ENCODE results near the gene UGT2B10. TPM values are rescaled to one million over a fixed set of nuclear protein-coding genes. Genes with fewer than 3 reads are reported as not detected.

Gene UGT2B10
- total RNA-seq, 1 experiment from 2014 or later = not detected

DNA sequence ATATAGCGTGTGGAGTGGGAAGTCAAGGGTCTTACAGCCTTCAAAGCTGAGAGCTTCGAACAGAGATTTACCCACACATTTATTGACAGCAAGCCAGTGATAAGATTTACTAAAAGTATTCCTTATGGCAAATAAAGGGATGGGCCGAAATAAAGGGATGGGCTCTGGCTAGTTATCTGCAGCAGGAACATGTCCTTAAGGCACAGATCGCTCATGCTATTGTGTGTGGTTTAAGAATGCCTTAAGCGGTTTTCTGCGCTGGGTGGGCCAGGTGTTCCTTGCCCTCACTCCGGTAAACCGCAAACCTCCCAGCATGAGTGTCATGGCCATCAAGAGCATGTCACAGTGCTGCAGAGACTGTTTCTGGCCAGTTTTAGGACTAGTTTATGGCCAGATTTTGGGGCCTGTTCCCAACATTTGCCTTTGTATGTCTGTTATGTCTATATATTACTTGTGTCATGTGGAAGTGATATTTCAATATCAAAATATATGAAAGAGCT lies 53.5 kb downstream of the UGT2B10 start:
- BruUV-seq (replicated peaks) = no TSS peak
- TF ChIP-seq, protein P1, sequence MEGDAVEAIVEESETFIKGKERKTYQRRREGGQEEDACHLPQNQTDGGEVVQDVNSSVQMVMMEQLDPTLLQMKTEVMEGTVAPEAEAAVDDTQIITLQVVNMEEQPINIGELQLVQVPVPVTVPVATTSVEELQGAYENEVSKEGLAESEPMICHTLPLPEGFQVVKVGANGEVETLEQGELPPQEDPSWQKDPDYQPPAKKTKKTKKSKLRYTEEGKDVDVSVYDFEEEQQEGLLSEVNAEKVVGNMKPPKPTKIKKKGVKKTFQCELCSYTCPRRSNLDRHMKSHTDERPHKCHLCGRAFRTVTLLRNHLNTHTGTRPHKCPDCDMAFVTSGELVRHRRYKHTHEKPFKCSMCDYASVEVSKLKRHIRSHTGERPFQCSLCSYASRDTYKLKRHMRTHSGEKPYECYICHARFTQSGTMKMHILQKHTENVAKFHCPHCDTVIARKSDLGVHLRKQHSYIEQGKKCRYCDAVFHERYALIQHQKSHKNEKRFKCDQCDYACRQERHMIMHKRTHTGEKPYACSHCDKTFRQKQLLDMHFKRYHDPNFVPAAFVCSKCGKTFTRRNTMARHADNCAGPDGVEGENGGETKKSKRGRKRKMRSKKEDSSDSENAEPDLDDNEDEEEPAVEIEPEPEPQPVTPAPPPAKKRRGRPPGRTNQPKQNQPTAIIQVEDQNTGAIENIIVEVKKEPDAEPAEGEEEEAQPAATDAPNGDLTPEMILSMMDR (conservative IDR thresholded peaks at IDR 0.05; ENCODE audit: low read depth, low read length) = no peak
- TF ChIP-seq EZH2 (IDR thresholded peaks at IDR 0.05; ENCODE audit: borderline replicate concordance, low read depth, low read length, poor library complexity, severe bottlenecking) = no peak
- no peaks in the 10 kb centered on the region for H3K27me3 ChIP-seq (replicated peaks; ENCODE audit: insufficient read depth, low read depth, low read length, poor library complexity)
- POLR2A ChIA-PET (ENCODE audit: low non-redundant PET) = no interaction called here
- no peaks in the 10 kb centered on the region for H3K9me3 ChIP-seq (ENCODE audit: low read depth, low read length, poor library complexity, severe bottlenecking)
- H3K4me3 ChIP-seq (ENCODE audit: low read depth, low read length, poor library complexity, severe bottlenecking) = no peak overlapping the region
- intact Hi-C loops (cut with micrococcal nuclease; ENCODE audit: unreplicated experiment) = no loop called here
- no peak overlapping the region for H3K27ac ChIP-seq (ENCODE audit: low read depth, low read length, poor library complexity, severe bottlenecking)
- no peaks in the 10 kb centered on the region for H3K4me1 ChIP-seq (ENCODE audit: insufficient read depth, low read length, poor library complexity, severe bottlenecking)
- CTCF ChIA-PET = no interaction called here
- H3K36me3 ChIP-seq (ENCODE audit: insufficient read depth, low read length, poor library complexity, severe bottlenecking) = no peaks in the 10 kb centered on the region
- DNase-seq (ENCODE audit: low spot score) = no peak

DNA sequence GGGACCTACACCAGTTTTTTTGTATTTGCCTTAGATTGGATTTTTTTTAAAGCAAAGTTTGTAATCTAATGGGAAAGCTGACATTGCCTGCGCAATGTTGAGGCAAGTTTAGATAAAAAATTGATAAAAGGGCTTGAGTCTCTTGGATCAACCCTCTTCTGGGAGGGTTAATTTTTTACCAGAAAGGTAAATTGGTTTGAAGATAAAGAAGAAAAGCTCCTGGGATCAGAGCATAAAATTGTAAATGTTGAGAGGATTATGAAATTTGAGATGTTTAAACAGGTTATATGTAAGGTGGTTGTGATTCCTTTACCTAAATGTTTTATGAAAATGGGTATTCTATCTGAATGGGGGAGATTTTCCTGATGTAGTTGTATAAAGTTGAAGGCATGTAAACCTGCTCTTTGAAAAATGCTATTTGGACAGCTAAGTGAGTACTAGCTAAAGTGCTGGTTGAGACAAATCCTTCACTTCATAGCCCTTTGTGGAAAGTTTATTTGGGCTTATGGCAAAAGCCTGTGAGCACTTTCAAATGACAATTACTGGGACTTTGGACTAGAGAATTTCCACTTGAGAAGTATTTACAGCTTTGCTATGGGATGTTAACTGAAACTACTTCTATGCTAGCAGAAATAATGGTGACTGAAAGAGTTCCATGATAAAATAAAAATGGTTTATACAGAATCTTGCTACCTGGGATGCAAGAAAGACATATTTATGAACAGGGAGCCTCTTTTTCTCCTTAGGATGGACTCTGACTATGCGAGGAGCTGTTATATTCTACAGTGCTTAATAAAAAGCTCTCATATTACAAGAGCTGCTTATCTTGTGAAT lies 56.2 kb downstream of the UGT2B10 start:
- Histone ChIP-seq H3K4me1 (ENCODE audit: insufficient read depth, low read length, poor library complexity, severe bottlenecking) (no peaks in the 10 kb centered on the region), H3K36me3 (ENCODE audit: insufficient read depth, low read length, poor library complexity, severe bottlenecking) (no peaks in the 10 kb centered on the region), H3K9me3 (ENCODE audit: low read depth, low read length, poor library complexity, severe bottlenecking) (no peaks in the 10 kb centered on the region), H3K4me3 (ENCODE audit: low read depth, low read length, poor library complexity, severe bottlenecking) (no peak overlapping the region), H3K27ac (ENCODE audit: low read depth, low read length, poor library complexity, severe bottlenecking) (no peak overlapping the region), H3K27me3 (replicated peaks; ENCODE audit: insufficient read depth, low read depth, low read length, poor library complexity) (no peaks in the 10 kb centered on the region)
- no TSS peak for BruUV-seq (replicated peaks)
- intact Hi-C loops (cut with micrococcal nuclease; ENCODE audit: unreplicated experiment) = no loop called here
- TF ChIP-seq, protein P1 (conservative IDR thresholded peaks at IDR 0.05; ENCODE audit: low read depth, low read length) = no peak
- no peak for TF ChIP-seq EZH2 (IDR thresholded peaks at IDR 0.05; ENCODE audit: borderline replicate concordance, low read depth, low read length, poor library complexity, severe bottlenecking)
- ChIA-PET CTCF (no interaction called here), POLR2A (ENCODE audit: low non-redundant PET) (no interaction called here)
- no peak for DNase-seq (ENCODE audit: low spot score)

DNA sequence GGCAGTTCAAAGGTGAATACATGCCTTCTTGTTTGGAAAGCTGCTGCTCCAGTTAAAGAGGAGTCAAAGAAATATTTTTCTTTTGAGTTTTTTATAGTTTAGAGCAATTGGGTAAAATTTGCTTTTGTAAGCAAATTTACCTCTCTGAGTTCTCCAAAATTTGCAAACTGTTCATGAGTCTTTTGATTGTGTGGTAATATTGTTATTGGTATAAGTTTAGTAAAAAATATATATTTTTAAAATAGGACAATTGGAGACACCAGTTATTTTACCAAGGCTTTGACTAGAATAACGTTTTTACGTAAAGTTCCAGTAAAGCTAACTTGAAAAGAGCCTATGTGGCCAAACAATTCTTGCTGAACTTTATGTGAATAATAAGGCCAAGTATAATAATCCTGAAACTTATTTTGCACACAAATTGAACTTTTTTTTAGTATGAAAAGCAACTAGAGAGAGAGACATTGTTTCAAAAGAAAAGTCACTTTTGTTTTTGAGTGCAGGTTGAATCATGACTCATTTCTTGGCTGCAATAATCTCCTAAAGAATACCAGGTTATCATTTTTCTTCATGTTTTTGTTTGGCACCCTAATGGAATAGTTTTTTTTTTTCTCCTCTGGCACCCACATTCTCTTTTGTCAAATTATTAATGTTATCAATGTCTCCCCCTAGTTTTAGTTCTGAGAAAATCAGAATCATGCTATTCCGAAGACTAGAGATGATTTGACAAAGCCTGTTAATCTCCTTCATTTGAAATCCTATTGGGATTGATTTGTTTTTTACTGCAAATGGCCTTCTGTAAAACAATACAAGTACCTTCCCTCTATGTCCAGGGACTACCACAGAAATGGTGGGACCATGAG lies 57.1 kb downstream of the UGT2B10 start:
- intact Hi-C loops (cut with micrococcal nuclease; ENCODE audit: unreplicated experiment) = no loop called here
- CTCF ChIA-PET = no interaction called here
- H3K27me3 ChIP-seq (replicated peaks; ENCODE audit: insufficient read depth, low read depth, low read length, poor library complexity) = no peaks in the 10 kb centered on the region
- no peaks in the 10 kb centered on the region for H3K36me3 ChIP-seq (ENCODE audit: insufficient read depth, low read length, poor library complexity, severe bottlenecking)
- TF ChIP-seq EZH2 (IDR thresholded peaks at IDR 0.05; ENCODE audit: borderline replicate concordance, low read depth, low read length, poor library complexity, severe bottlenecking) = no peak
- TF ChIP-seq, protein P1 (conservative IDR thresholded peaks at IDR 0.05; ENCODE audit: low read depth, low read length) = no peak
- BruUV-seq (replicated peaks) = no TSS peak
- H3K9me3 ChIP-seq (ENCODE audit: low read depth, low read length, poor library complexity, severe bottlenecking) = no peaks in the 10 kb centered on the region
- H3K27ac ChIP-seq (ENCODE audit: low read depth, low read length, poor library complexity, severe bottlenecking) = no peak overlapping the region
- DNase-seq (ENCODE audit: low spot score) = no peak
- POLR2A ChIA-PET (ENCODE audit: low non-redundant PET) = no interaction called here
- H3K4me1 ChIP-seq (ENCODE audit: insufficient read depth, low read length, poor library complexity, severe bottlenecking) = no peaks in the 10 kb centered on the region
- no peak overlapping the region for H3K4me3 ChIP-seq (ENCODE audit: low read depth, low read length, poor library complexity, severe bottlenecking)
